NCI-H1417 (cell line): ENCODE results near the gene PCDHB7.
"Not testable (repeated sequence)": the region's sequence is repeated elsewhere in the genome, so short reads cannot be mapped to it uniquely, and the experiment has no call there.

ENCODE experiments used
- DNase-seq, 3 experiments: peaks; one replicate each; lab custom pipeline; 2025; lab: John Stamatoyannopoulos, UW

Gene PCDHB7

DNA sequence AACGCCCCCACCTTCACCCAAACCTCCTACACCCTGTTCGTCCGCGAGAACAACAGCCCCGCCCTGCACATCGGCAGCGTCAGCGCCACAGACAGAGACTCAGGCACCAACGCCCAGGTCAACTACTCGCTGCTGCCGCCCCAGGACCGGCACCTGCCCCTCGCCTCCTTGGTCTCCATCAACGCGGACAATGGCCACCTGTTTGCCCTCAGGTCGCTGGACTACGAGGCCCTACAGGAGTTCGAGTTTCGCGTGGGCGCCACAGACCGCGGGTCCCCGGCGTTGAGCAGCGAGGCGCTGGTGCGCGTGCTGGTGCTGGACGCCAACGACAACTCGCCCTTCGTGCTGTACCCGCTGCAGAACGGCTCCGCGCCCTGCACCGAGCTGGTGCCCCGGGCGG, 52.4 kb downstream of the PCDHB7 start:
- DNase-seq = not testable (repeated sequence)

DNA sequence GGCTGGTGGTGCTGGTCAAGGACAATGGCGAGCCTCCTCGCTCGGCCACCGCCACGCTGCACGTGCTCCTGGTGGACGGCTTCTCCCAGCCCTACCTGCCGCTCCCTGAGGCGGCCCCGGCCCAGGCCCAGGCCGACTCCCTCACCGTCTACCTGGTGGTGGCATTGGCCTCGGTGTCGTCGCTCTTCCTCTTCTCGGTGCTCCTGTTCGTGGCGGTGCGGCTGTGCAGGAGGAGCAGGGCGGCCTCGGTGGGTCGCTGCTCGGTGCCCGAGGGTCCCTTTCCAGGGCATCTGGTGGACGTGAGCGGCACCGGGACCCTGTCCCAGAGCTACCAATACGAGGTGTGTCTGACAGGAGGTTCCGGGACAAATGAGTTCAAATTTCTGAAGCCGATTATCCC, 53.0 kb downstream of the PCDHB7 start:
- DNase-seq = not testable (repeated sequence)
